Vagina (tissue), 2 donors: ENCODE results near the gene POLN.

Experiments used
- CTCF ChIP-seq, 3 experiments: fragments of 450-650 bp in 2 of 3; fragments of 200-600 bp in 1 of 3; sonication (generic) in 1 of 3; IDR thresholded peaks; one replicate each; pipeline ENCODE4 v1.5.1; 2017 to 2019; ENCODE audit warnings: antibody characterized with exemption in 3 of 3, mild to moderate bottlenecking in 2 of 3, moderate library complexity in 2 of 3
- POLR2A ChIP-seq, 2 donors: fragments of 450-650 bp; IDR thresholded peaks; one replicate each; pipeline ENCODE4 v1.6.1; 2017; ENCODE audit warnings: antibody characterized with exemption in 2 of 2, mild to moderate bottlenecking in 2 of 2, moderate library complexity in 2 of 2
- POLR2AphosphoS5 ChIP-seq, 2 donors: sonication (generic); formaldehyde crosslinking; IDR thresholded peaks; one replicate each; pipeline ENCODE4 v1.9.0; 2017; ENCODE audit warnings: antibody characterized with exemption in 2 of 2, mild to moderate bottlenecking in 2 of 2, low read depth in 1 of 2; ENCODE audit not compliant: insufficient read depth in 1 of 2

- TF ChIP-seq POLR2AphosphoS5 (IDR thresholded peaks at IDR 0.05; ENCODE audit: insufficient read depth in 1 of 2, low read depth in 1 of 2) (no peak), POLR2A (IDR thresholded peaks at IDR 0.05) (no peak), CTCF (IDR thresholded peaks at IDR 0.05) (no peak)
Measured at GRCh38 chr4:2091990-2092668, 149.8 kb downstream of the POLN start.
